Tibial nerve (tissue), 3 donors: ENCODE data around the gene NFATC1.

Experiments used
- POLR2A ChIP-seq, 2 donors: fragments of 450-650 bp; IDR thresholded peaks; one replicate each; pipeline ENCODE4 v1.6.1; 2017; ENCODE audit warnings: antibody characterized with exemption in 2 of 2, mild to moderate bottlenecking in 2 of 2, moderate library complexity in 2 of 2
- TF ChIP-seq, protein P1 (sequence below), 5 experiments: fragments of 200-600 bp in 3 of 5; fragments of 450-650 bp in 2 of 5; sonication (generic) in 3 of 5; IDR thresholded peaks; one replicate each; pipeline ENCODE4 v1.5.1; 2016 to 2019; ENCODE audit warnings: antibody characterized with exemption in 5 of 5, mild to moderate bottlenecking in 3 of 5, moderate library complexity in 2 of 5

- TF ChIP-seq, protein P1, sequence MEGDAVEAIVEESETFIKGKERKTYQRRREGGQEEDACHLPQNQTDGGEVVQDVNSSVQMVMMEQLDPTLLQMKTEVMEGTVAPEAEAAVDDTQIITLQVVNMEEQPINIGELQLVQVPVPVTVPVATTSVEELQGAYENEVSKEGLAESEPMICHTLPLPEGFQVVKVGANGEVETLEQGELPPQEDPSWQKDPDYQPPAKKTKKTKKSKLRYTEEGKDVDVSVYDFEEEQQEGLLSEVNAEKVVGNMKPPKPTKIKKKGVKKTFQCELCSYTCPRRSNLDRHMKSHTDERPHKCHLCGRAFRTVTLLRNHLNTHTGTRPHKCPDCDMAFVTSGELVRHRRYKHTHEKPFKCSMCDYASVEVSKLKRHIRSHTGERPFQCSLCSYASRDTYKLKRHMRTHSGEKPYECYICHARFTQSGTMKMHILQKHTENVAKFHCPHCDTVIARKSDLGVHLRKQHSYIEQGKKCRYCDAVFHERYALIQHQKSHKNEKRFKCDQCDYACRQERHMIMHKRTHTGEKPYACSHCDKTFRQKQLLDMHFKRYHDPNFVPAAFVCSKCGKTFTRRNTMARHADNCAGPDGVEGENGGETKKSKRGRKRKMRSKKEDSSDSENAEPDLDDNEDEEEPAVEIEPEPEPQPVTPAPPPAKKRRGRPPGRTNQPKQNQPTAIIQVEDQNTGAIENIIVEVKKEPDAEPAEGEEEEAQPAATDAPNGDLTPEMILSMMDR (IDR thresholded peaks at IDR 0.05), result no peak
- TF ChIP-seq POLR2A (IDR thresholded peaks at IDR 0.05), result no peak
Observed at GRCh38 chr18:79524181-79525078, 128.7 kb downstream of the NFATC1 start.
